Colonic mucosa (tissue), 4 donors: ENCODE data around the gene SMIM34. TPM values are rescaled to one million over a fixed set of nuclear protein-coding genes. Genes with fewer than 3 reads are reported as not detected.
"Not testable (repeated sequence)": the region's sequence is repeated elsewhere in the genome, so short reads cannot be mapped to it uniquely, and the experiment has no call there.

Experiments used
- DNase-seq: peaks from one replicate; pipeline ENCODE4 v3.0.0-alpha.2; 2020
- H3K27ac ChIP-seq: fragments of 200-600 bp; one replicate; pipeline ENCODE4 v1.8.0; 2021
- H3K27me3 ChIP-seq: fragments of 200-600 bp; one replicate; pipeline ENCODE4 v1.8.0; 2021
- H3K36me3 ChIP-seq: fragments of 200-600 bp; one replicate; pipeline ENCODE4 v1.8.0; 2021
- H3K4me1 ChIP-seq: fragments of 200-600 bp; one replicate; pipeline ENCODE4 v1.8.0; 2021; ENCODE audit warnings: mild to moderate bottlenecking
- H3K4me3 ChIP-seq: fragments of 200-600 bp; one replicate; pipeline ENCODE4 v1.8.0; 2021
- H3K9ac ChIP-seq, 2 donors: one replicate each; pipeline ENCODE4 v1.7.0; 2013; ENCODE audit warnings: control low read depth in 2 of 2, low read depth in 2 of 2, low read length in 2 of 2
- H3K9me3 ChIP-seq: fragments of 200-600 bp; one replicate; pipeline ENCODE4 v1.8.0; 2021
- CTCF ChIP-seq: fragments of 200-600 bp; IDR thresholded peaks from one replicate; pipeline ENCODE4 v1.8.0; 2022; ENCODE audit warnings: antibody characterized with exemption, mild to moderate bottlenecking
- intact Hi-C: fragments of 100-400 bp; cut with DNase I; formaldehyde crosslinking; loops from one replicate; pipeline ENCODE4 v1.14.1; 2022
- total RNA-seq, 2 donors: library from RNA; stranded (reverse); fragmentation: NEBNext Ultra II Directional in 1 of 2; extraction: Animal tissue kit (Norgen Biotek cat#: 25700) in 1 of 2; gene quantifications; one replicate each; pipeline ENCODE4 v1.2.1, GENCODE V29; 2021
- donor health status: healthy.
- donor health status: DM: no; HTN: no; CAD: no.
- donor health status: DM: no; HTN: no; CAD: no.

Gene SMIM34
- total RNA-seq, 2 donors from 2014 or later = not detected

- intact Hi-C loops, DNase-seq, H3K4me3 ChIP-seq, H3K27ac ChIP-seq, H3K9ac ChIP-seq, H3K36me3 ChIP-seq, H3K9me3 ChIP-seq, H3K4me1 ChIP-seq, H3K27me3 ChIP-seq: not testable (repeated sequence)
Observed at GRCh38 chr21:34406102-34406501, 17.6 kb downstream of the SMIM34 start.

- H3K36me3 ChIP-seq, H3K9me3 ChIP-seq, intact Hi-C loops, H3K9ac ChIP-seq, H3K27ac ChIP-seq, DNase-seq, H3K27me3 ChIP-seq, H3K4me3 ChIP-seq, H3K4me1 ChIP-seq: not testable (repeated sequence)
Observed at GRCh38 chr21:34405686-34406085, 18.1 kb downstream of the SMIM34 start.

- H3K27ac ChIP-seq, H3K4me3 ChIP-seq, H3K27me3 ChIP-seq, H3K9ac ChIP-seq, intact Hi-C loops, H3K9me3 ChIP-seq, H3K4me1 ChIP-seq, H3K36me3 ChIP-seq, DNase-seq: not testable (repeated sequence)
Observed at GRCh38 chr21:34404742-34405141, 19.0 kb downstream of the SMIM34 start.

- H3K36me3 ChIP-seq, H3K4me3 ChIP-seq, H3K9me3 ChIP-seq, H3K27me3 ChIP-seq, H3K9ac ChIP-seq, DNase-seq, intact Hi-C loops, H3K4me1 ChIP-seq, H3K27ac ChIP-seq: not testable (repeated sequence)
Observed at GRCh38 chr21:34400522-34400921, 23.2 kb downstream of the SMIM34 start.

- H3K9me3 ChIP-seq, H3K27me3 ChIP-seq, H3K4me3 ChIP-seq, H3K36me3 ChIP-seq, H3K27ac ChIP-seq, intact Hi-C loops, H3K9ac ChIP-seq, H3K4me1 ChIP-seq, DNase-seq: not testable (repeated sequence)
Observed at GRCh38 chr21:34383724-34384415, 39.9 kb downstream of the SMIM34 start.

GRCh38 chr21:34383138-34383537 lies 40.6 kb downstream of the SMIM34 start:
- H3K27ac ChIP-seq, H3K27me3 ChIP-seq, DNase-seq, intact Hi-C loops, H3K9me3 ChIP-seq, H3K4me1 ChIP-seq, H3K9ac ChIP-seq, H3K36me3 ChIP-seq, H3K4me3 ChIP-seq: not testable (repeated sequence)

GRCh38 chr21:34375619-34375972 lies 48.2 kb downstream of the SMIM34 start:
- H3K9me3 ChIP-seq, intact Hi-C loops, H3K4me1 ChIP-seq, H3K27ac ChIP-seq, DNase-seq, H3K27me3 ChIP-seq, H3K4me3 ChIP-seq, H3K9ac ChIP-seq, H3K36me3 ChIP-seq: not testable (repeated sequence)

- H3K9ac ChIP-seq, DNase-seq, H3K9me3 ChIP-seq, H3K4me1 ChIP-seq, H3K36me3 ChIP-seq, H3K4me3 ChIP-seq, H3K27me3 ChIP-seq, intact Hi-C loops, H3K27ac ChIP-seq: not testable (repeated sequence)
Observed at GRCh38 chr21:34374940-34375618, 48.7 kb downstream of the SMIM34 start, which contains the start of gene SMIM11. Gene SMIM11 (plus strand): TSS chr21:34375507. CDS start chr21:34379505, 3,998 bp downstream.

GRCh38 chr21:34374462-34374861 lies 49.3 kb downstream of the SMIM34 start:
- H3K36me3 ChIP-seq, H3K27ac ChIP-seq, intact Hi-C loops, H3K4me1 ChIP-seq, H3K4me3 ChIP-seq, H3K27me3 ChIP-seq, DNase-seq, H3K9ac ChIP-seq, H3K9me3 ChIP-seq: not testable (repeated sequence)

- Histone ChIP-seq H3K9me3 (no peaks in the 10 kb centered on the region), H3K4me1 (no peaks in the 10 kb centered on the region), H3K36me3 (no peaks in the 10 kb centered on the region), H3K27me3 (no peaks in the 10 kb centered on the region), H3K4me3 (no peak overlapping the region), H3K27ac (no peak overlapping the region), H3K9ac (no peak overlapping the region)
- intact Hi-C loops = no loop called here
- no peak for DNase-seq
- no peak for TF ChIP-seq CTCF
Observed at GRCh38 chr21:34372321-34372720, 51.4 kb downstream of the SMIM34 start.
